ENCODE measurements around the gene CARMIL1.

The CARMIL1 gene

GRCh38 chr6:25424303-25424702, 145.1 kb downstream of the CARMIL1 start:
- no peak overlapping the region for H3K4me3 ChIP-seq (ENCODE audit: control insufficient read depth, low read depth, low read length)
- DNase-seq (ENCODE audit: low read depth) = no peak
- no peak for TF ChIP-seq CTCF (IDR thresholded peaks at IDR 0.05; ENCODE audit: control insufficient read depth, insufficient read depth, low read depth, low read length, missing control alignments)

- no peak for TF ChIP-seq CTCF (IDR thresholded peaks at IDR 0.05; ENCODE audit: control insufficient read depth, insufficient read depth, low read depth, low read length, missing control alignments)
- DNase-seq (ENCODE audit: low read depth) = no peak
- no peak overlapping the region for H3K4me3 ChIP-seq (ENCODE audit: control insufficient read depth, low read depth, low read length)
Observed at GRCh38 chr6:25427549-25427948, 148.4 kb downstream of the CARMIL1 start.

GRCh38 chr6:25428758-25429317, 149.7 kb downstream of the CARMIL1 start:
- no peak for TF ChIP-seq CTCF (IDR thresholded peaks at IDR 0.05; ENCODE audit: control insufficient read depth, insufficient read depth, low read depth, low read length, missing control alignments)
- DNase-seq (ENCODE audit: low read depth) = no peak

GRCh38 chr6:25431306-25431974, 152.3 kb downstream of the CARMIL1 start:
- DNase-seq (ENCODE audit: low read depth) = no peak
- TF ChIP-seq CTCF (IDR thresholded peaks at IDR 0.05; ENCODE audit: control insufficient read depth, insufficient read depth, low read depth, low read length, missing control alignments) = no peak
- no peak overlapping the region for H3K4me3 ChIP-seq (ENCODE audit: control insufficient read depth, low read depth, low read length)

More at GRCh38 chr6:25428758-25429317, 149.7 kb downstream of the CARMIL1 start:
- no peak overlapping the region for H3K4me3 ChIP-seq (ENCODE audit: control insufficient read depth, low read depth, low read length)

GRCh38 chr6:25431975-25432307, 152.8 kb downstream of the CARMIL1 start:
- no peak for TF ChIP-seq CTCF (IDR thresholded peaks at IDR 0.05; ENCODE audit: control insufficient read depth, insufficient read depth, low read depth, low read length, missing control alignments)
- H3K4me3 ChIP-seq (ENCODE audit: control insufficient read depth, low read depth, low read length) = no peak overlapping the region
- no peak for DNase-seq (ENCODE audit: low read depth)

- no peak overlapping the region for H3K4me3 ChIP-seq (ENCODE audit: control insufficient read depth, low read depth, low read length)
- TF ChIP-seq CTCF (IDR thresholded peaks at IDR 0.05; ENCODE audit: control insufficient read depth, insufficient read depth, low read depth, low read length, missing control alignments) = no peak
- no peak for DNase-seq (ENCODE audit: low read depth)
Observed at GRCh38 chr6:25434921-25435320, 155.7 kb downstream of the CARMIL1 start.

Measured in AG09309 (cell line).